HG02938 (cell line): ENCODE measurements around the gene GRID1.

Experiments used
- ATAC-seq: cut with Tn5 transposase; IDR thresholded peaks from one replicate; pipeline ENCODE4 v1.9.1; 2021; ENCODE audit warnings: mild to moderate bottlenecking, moderate library complexity; ENCODE audit not compliant: unreplicated experiment

GRID1 gene

DNA sequence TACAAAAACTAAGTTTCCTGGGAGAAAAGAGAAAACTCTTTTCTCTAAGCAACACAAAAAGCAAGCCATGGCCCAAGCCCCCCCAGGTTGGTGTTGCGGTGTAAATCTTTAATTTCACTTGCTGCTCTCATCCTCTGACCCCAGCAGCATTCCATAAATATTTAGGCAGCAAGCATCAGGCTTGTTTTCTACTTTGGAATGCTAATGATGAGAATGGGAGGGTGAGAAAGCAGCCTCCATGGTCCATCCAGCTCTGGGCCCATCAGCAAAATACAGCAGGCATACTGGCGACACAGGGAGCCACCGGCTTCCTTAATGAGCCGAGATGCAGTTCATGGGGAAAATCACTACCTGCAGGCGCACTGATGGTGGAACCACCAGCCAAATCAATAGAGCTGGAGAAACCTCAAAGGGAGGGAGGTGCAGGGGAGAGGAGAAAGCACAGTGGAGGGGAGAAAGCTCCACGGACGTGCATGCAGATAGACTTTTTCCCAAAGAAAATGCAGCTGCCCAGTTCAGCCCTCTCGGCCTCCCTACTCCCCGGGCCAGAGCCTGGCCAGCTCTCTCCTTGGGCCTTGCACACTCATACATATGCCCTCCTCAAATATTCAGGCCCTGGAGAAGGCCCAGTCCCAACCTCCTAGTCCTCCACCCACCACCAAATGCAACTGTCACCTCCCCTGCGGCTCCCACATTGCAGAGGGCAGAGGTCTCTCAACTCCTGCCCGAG lies 131.9 kb downstream of the GRID1 start:
- no peak for ATAC-seq

DNA sequence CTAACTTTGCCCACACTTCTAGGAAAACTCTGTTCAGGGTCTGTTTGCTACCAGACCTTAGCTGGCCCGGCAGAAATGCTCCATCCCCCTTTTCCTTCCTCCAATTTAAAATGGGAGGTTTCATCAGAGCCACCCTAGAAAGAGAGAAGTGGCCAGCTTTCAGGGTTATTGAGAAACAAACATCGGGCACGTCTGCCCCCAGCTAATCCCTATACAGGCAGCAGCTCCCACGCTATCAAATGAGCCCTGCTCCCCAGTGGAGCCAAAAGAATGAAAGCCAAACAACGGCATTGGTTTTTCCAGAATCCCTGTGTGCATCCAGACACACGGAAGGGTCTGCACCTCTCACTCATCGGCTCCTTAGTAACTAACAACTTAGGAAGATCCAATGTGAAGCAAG lies 132.5 kb downstream of the GRID1 start:
- ATAC-seq, result no peak

DNA sequence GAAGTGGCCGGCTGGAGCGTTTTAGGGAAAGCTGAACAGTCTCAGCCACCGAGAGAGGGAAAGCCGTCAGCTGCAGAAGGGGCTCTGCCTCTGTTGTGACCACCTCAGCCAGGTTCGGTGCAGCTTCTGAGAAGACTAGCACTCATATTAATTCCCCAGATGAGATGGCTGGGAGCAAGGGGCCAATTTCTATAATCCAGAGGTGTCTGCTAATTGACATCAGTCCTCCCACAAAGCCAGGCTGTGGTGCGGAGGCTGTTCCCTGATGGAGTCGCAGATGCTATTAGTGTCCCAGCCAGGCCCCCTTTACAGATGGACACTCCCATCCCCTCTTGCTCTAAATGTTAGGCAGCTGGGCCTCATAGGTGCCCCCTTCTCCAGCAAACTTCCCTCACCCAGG lies 133.5 kb downstream of the GRID1 start:
- ATAC-seq, result no peak

DNA sequence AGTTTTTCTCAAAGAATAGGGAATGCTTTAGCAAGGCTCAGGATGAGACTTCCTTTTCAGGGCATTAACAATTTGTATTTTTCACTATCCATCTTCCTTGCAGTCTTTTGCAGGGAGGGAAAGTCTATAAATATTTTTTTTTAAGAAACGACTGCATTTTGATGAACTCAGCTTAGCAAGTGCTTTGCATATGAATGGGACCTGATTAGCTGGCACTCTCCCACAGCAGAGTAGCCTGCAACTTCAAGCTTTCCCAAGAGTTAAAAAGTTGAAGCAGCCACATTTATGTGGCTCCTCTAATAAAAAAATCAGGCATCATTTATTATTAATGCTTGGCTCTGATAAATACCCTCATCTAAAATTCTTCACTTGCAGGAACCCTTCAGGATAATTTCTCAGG lies 134.0 kb downstream of the GRID1 start:
- no peak for ATAC-seq

DNA sequence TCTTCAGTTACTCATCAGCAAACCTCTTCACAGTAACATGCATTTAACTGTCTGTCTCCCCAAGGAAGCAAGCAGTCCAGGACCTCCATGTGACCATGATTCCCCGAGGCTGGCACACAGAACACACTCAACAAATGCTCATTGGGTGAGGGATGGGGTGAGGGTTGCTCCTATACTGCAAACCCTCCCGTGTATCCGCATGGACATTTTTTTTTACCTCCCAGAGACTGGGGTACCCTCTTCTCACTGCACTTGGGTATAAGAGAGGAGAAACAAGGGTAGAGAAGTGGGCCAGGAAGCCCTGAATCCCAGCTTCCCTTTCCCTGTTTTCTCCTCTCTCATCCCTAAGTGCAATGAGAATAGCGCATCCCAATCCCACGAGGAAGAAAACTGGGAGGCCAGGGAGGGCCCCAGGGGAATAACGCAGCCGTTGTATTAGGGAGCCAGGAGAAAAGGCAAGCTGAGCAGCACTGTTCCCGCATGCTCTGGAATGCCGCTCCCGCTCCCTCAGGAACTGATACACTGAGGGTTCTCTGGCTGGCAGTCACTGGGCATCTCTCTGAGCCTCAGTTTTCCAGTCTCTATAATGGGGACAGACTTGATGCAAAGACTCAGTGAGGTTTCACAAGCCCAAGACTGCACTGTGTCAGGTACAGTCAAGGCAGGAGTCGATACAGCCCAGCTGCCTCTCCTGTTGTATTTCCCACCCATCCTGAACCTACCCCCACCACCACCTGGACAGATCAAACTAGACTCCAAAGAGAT lies 134.6 kb downstream of the GRID1 start:
- no peak for ATAC-seq

DNA sequence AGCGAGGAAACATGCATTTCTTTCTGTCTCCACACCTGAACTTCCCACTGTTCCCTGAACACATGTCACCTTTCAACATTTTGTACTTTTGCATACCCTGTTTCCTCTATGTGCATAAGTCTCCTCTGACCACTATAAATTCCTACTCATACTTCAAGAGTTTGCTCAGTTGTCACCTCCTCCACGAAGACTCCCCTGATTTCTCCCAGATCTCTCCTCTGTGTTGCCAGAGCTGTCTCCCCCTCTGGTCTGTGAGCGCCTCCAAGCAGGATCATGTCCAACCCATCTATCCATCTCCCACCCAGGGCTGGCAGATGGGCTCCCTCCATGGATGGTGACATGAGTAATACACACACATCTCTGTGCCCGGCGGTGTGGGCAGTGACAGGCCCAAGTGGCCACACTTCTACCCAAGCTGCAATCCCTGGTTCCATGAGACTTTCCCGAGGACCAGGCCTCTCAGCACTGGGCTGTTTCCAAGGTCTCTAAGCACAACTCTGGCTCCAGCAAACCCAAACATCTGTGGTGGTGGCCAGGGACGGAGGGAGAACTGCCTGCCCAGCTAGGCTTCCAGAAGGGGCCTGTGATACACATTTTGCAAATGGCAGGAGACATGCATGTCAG lies 135.9 kb downstream of the GRID1 start:
- no peak for ATAC-seq

DNA sequence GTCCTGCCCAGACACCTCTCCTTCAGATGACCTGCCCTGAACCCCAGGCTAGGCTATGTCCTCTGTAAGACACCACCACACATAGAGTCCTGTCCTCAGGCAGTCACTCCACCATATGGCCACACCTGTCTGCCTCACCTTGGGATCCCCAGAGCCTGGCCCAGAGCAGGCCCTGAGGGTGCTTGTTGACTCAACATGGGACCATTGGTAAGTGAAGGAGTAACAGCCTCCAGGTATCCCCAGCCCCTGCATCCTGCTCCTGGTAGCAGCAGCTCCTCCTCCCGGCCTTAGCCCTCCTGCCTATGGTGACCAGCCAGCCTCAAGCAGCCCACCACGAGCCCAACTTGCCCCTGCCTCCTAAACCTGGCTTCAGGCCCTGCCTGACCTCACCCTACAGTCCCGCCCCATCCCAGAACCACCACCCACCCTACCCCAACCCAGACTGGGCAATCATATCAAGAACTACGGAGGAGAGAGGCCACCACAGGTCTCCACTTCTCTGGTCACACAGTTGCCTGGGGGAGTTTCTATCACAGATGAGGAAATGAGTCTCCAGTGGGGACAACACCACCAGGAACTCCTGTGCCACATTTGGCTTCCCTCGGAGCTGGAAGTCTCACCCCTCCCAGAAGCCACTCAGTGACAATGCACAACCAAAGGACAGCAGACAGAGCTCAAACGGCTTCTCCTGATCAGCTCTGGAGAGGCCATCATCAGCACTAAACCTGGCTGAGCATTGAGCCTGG lies 136.6 kb downstream of the GRID1 start:
- ATAC-seq, result no peak

DNA sequence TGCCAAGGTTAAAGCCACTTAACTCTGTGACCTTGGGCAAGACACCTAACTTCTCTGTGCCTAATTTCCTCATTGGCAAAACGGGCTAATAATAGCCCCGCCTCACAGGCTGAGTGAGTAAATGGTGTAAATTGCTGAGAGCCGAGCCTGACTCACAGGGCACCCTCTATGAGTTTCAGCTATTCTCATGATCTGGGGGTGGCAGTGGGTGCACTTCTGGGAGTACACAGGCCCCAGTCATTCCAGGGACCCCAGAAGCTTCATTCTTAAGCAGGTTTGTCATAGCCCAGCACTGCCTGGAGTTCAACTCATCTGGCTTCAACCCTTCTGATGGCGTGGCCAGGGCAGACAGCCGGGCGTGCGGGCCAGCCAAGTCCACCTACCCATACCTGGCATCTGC lies 137.2 kb downstream of the GRID1 start:
- no peak for ATAC-seq

DNA sequence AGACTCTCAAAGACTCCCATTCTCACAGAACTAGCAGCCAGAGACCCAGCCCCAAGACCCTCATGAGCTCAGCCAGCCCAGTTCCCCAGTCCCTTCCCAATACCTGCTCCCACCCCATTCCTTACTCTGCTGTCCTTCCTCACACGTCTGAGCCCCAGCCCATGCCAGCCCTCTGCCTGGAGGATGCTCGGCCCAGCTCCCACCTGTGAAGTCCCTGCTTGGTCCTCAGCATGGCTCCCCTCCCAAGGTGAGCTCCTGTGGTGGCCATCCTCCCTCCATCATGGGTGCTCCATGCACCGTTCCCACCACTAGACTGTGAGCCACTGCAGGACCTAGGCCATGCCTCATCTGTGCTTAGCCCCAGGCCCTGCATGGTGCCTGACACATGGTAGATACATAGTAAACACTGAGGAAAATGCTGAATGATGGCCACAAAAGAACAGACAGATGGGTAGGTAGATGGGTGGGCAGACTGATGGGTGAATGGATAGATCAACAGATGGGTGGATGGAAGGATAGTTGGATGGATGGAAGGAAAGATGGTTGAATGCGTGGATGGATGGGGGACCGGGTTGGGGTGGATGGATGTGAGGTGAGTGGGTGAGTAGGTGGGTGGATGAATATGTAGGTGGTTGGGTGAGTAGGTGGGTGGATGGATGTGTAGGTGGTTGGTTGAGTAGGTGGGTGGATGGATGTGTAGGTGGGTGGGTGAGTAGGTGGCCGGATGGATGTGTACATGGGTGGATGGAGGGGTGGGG lies 138.9 kb downstream of the GRID1 start:
- ATAC-seq, result no peak

DNA sequence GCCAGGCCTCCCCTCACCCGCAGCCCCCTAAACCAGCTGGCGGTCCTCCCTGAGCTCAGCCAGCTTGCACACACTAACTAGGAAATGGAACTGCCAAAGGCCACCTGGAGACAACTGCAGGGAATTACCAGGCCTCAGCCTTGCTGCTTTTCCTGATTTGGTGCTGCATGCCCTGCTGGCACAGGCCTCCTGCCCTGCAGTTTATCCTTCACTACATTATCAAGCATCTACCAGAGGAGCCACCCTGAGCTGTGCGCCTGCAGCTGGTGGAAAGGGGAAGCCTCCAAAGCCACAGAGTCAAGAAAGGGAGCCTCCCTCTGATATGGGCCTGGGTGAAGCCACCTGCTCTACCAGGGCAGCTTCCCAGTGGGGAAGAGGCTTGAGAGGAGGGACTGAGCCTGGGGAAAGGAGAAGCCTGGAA lies 139.8 kb downstream of the GRID1 start:
- no peak for ATAC-seq

DNA sequence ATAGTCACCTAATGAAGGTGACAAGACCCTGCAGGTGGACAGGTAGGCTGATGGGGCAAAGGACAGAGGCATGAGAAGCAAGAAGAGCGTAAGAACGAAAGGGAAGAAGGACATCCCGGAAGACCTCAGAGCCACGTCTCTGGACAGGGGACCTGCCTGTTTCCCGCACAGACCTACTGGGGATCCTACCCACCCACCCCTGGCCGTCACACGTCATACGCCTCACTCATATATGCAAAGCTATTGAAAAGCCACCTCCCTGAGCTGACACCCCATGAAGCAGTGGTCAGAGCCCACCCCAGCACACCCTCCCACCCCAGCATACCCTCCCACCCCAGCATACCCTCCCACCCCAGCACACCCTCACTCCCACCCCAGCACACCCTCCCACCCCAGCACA lies 140.6 kb downstream of the GRID1 start:
- ATAC-seq, result no peak

DNA sequence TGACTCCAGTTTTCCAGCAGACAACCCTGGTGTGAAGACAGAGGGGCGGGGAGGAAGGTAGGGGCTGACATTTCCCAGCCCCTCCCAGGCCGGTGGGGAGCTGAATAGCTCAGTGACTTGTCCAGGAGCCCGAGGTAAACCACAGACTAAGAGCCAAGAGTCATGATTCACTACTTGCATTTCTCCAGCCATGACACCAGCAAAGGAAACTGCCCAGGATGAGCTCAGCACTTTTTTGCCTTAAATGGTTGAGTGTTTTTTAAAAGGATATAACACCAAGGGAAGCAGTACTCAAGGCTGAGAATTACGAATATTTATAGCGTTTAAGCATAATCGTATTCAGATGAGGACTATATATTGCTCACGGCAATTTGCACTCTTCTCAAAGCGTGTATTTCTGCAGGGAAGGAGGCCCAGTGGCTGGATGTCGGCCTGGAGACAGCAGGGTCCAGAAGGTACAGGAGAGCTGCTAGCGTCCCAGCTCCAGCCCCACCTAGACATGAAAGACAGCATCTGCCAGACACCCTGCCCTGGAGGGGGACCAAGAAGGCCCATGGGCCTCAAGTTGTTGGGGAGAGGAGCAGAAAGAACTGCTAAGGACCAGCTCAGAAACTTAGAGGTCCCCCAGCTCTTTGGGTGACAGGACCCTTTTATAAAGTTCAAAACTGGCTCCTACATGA lies 141.4 kb downstream of the GRID1 start:
- ATAC-seq, result peak; percentile 13

DNA sequence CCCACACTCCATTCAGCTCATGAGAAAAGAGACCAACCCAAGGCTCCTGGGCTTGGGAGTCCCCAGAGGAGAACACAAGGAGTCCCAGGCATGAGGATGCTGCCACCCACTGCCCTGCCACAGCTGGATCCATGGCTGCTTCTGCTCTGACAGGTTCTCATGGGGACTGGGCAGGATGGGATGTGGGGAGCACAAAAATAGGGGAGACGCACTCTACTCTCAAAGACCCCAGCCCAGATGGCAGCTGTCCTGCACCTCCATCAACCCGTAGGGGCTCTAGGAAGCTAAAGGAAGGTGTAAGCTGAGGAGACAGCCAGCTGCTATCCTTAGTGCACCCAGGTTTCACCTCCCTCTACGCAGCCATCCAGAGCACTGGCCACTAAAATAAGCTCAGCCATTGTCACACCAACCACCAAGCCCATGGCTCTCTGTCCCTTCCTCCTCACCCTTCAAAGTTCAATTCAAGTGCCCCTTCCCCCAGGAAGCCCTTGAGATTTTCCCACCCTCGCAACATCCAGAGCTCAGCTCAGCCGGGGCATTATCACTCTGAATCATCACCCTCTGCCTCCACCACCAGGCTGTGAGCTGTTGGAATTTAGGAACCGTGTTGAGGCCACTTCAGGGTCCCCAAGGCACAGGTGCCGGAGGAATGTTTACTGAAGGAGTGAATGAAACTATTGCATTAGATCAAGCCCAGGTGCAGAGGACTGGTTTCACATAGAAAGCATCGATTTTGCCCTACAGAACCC lies 142.1 kb downstream of the GRID1 start:
- peak; percentile 79 for ATAC-seq

DNA sequence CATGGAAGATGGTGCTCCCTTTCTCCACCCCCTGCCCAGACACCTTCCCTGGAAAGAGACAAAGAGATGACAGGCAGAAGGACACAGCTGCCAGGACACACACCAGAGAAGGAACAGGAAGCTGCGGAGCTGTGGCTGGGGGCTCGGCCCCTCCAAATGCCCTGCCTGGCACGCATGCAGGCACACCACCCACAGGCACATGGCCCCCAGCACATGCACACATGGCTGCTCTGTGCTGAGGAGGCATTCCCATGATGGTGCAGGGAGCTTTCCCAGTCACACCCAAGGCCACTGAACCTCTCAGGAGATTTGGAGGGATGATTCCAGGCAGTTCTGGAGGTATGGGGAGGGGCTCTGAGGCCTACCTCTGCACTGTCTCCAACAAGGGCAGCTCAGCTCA lies 143.3 kb downstream of the GRID1 start:
- no peak for ATAC-seq

DNA sequence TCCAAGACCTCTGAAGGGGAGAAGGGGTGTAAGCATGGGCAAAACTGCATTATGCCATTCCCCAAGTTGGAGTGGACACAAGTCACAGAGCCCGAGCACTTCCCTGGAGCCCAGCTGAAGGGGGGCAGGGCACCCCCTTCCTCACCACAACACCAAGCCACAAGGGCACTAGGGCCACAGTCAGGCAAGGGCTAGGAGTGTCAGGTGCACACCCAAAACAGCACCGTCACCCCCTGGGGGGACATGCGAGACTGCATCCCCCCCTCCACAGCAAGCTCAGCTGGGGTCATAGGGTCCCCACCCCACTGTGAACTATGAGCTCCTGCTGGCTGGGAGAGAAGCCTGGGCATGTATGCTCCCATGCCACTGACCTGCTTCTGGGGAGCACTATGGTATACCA lies 143.9 kb downstream of the GRID1 start:
- no peak for ATAC-seq

DNA sequence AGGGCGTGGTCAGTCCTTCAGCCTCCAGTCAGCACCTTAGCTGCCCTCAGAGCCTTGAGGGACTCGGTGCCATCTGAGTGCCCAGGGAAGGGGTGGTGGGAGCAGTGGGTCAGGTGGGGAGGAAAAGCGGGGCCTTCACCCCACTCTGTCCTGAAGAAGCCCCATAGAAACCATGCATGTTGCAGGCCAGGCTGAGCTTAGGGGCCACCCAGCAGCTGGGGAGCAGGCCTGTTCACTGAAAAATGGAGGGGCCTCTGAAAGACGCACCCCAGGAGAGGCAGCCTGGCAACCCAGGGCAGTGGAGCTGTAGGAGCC lies 144.3 kb downstream of the GRID1 start:
- ATAC-seq, result no peak

DNA sequence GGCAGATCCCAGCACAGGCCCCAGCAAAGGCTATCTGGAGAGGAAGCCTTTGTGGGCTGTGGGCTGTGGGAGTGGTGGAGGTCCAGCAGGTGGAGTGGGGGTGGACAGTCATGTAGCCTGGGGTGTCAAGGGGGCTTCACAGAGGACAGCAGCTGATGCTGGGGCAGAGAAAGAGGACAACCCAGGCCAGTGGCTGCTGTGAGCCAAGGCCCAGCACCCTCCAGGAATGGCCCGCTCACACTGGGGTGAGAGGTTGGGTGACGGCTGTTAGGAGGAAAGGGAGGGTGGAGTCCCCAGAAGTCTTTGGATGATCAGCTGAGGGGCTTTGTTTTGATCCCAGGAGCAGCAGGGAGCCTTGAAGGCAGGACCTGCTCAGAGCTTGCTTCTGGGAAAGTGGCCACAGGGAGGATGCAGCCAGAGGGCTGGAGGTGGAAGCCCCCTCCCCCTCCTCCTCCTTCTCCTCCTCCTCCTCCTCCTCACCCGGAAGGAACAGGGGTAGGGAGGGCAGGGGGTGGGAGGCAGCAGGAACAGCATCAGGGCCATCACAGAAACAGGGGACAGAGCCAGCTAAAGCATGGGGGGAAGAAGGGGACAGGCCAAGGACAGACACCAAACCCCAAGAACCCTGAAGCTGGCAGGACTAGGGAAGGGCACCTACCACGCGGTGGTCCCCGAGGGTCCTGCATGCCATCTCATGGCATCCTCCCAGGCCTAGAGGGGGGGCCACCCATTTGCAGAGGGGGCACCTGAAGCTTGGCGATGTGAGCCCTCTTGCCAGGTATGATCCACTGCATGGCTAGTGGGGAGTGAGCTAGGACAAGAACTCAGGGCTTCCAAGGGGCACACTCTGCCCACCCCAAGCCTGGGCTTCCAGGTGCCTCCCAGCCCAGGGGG lies 144.9 kb downstream of the GRID1 start:
- no peak for ATAC-seq

DNA sequence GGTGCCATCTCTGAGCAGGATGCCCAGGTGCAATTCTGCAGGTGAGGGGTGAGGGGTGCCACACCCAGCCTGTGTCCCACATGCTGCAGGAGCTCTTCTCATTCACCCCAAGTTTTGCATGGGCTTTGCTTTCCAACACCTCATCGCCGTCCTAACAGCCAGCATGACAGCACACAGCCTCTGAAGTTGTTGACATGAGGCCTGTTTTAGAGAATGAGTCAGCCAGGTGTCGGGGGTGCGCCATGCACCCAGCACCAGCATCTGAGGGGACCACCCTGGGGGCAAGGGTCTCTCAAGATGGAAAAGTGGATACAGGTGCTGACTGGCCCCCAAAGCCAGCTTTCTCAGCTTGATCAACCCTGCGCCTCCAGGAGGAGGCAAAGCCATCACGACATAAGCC lies 146.0 kb downstream of the GRID1 start:
- ATAC-seq, result no peak

DNA sequence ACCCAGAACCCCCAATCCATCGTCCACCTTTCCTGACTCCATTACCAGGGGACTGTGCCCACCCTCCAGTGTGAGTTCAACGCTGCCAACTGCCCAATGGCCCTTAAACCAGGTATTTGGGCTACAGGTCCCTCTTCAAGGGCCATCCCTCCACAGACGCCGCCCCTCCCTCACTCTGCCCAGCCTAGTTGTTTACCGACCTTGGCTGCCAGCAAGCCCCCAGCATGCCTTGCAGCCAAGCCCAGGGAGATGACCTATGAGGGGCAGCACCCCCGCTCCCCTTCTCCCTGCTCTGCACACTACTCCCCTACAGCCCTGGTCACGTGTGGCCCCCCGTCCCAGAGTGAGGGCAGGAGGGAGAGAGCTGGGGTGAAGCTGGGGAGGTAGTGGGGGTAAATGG lies 147.3 kb downstream of the GRID1 start:
- ATAC-seq, result no peak
